ENCODE results near the gene MATR3. TPM values are rescaled to one million over a fixed set of nuclear protein-coding genes. Genes with fewer than 3 reads are reported as not detected.

The MATR3 gene
- polyA plus RNA-seq, 1 donor (not counting 4 experiments of a cell fraction or from before 2014, with no cell fraction given): 122 TPM

DNA sequence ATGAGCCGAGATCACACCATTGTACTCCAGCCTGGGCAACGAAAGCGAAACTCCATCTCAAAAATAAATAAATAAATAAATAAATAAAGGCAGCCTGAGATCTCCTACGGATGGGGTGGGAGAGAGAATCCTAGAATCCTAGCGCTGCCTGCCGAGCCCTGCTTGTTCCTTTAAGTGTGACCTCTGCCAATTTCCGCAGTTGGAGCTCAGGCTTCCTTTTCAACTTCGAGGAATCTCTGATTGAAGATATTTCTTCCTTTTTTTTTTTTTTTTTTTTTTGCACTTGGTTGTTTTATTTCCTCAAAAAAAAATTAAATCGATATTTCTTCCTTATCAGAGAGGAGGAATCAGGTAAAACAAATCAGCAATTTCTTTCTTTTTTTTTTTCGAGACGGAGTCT lies 27.3 kb upstream of the MATR3 start:
- no peak overlapping the region for H3K27ac ChIP-seq (ENCODE audit: control insufficient read depth, insufficient read depth, low read length)
- no peaks in the 10 kb centered on the region for H3K79me2 ChIP-seq (ENCODE audit: control insufficient read depth, insufficient read depth, low read length)
- H3K4me2 ChIP-seq (ENCODE audit: control insufficient read depth, extremely low read depth, insufficient read depth, low read depth, low read length): no peak overlapping the region
- no peaks in the 10 kb centered on the region for H3K9me1 ChIP-seq (ENCODE audit: control insufficient read depth, extremely low read depth, insufficient read depth, low read length)
- no peak overlapping the region for H3K9ac ChIP-seq (ENCODE audit: control insufficient read depth, extremely low read depth, insufficient read depth, low read length)
- H3K9me3 ChIP-seq (ENCODE audit: control insufficient read depth, low read depth, low read length): no peaks in the 10 kb centered on the region
- no peak overlapping the region for H3K4me3 ChIP-seq (ENCODE audit: control insufficient read depth in 2 of 3, extremely low read depth in 1 of 3, insufficient read depth in 2 of 3, low read depth in 1 of 3, low read length in 3 of 3)
- TF ChIP-seq CTCF (optimal IDR thresholded peaks at IDR 0.05 in 1 of 3, IDR thresholded peaks at IDR 0.05 in 1 of 3, conservative IDR thresholded peaks at IDR 0.05 in 1 of 3; ENCODE audit: extremely low read depth in 1 of 3, insufficient read depth in 2 of 3, low read length in 3 of 3) (no peak), EZH2 (IDR thresholded peaks at IDR 0.05; ENCODE audit: low read length) (no peak)
- H3K4me1 ChIP-seq (ENCODE audit: control insufficient read depth, extremely low read depth, insufficient read depth, low read length): peaks cover 4% of the 10 kb centered on the region
- H2AFZ ChIP-seq (ENCODE audit: control insufficient read depth, low read length): no peak overlapping the region
- FAIRE-seq: no peak
- DNase-seq (ENCODE audit: low read depth, low spot score): no peak
- no peaks in the 10 kb centered on the region for H3K27me3 ChIP-seq (ENCODE audit: control insufficient read depth, extremely low read depth, insufficient read depth, low read length)
- H4K20me1 ChIP-seq (ENCODE audit: control insufficient read depth, extremely low read depth, insufficient read depth, low read length): no peaks in the 10 kb centered on the region
- no peaks in the 10 kb centered on the region for H3K36me3 ChIP-seq (ENCODE audit: control insufficient read depth in 2 of 2, extremely low read depth in 1 of 2, insufficient read depth in 2 of 2, low read length in 2 of 2)
- dilution Hi-C loops (cut with MboI; ENCODE audit: extremely low pct_ligation_motif_present, low sequenced_read_pairs): no loop called here

DNA sequence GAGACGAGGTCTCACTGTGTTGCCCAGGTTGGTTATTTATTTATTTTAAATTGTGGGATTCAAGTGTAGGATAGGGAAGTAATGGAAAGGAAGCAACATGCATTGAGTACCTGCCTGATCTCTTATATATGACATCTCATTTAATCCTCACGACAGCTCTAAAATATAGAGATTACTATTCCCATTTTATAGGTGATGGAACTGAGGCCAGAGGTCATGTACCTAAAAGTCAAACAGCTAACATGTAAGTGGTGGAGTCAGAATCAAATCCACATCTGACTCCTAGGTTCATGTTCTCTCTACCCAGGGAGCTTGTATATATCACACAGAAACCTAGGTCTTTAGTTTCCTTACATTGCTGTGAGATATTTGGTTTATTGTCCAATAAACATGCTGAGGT lies 26.1 kb upstream of the MATR3 start:
- Histone ChIP-seq H3K79me2 (ENCODE audit: control insufficient read depth, insufficient read depth, low read length) (no peaks in the 10 kb centered on the region), H3K4me2 (ENCODE audit: control insufficient read depth, extremely low read depth, insufficient read depth, low read depth, low read length) (no peak overlapping the region), H3K9ac (ENCODE audit: control insufficient read depth, extremely low read depth, insufficient read depth, low read length) (no peak overlapping the region), H3K27ac (ENCODE audit: control insufficient read depth, insufficient read depth, low read length) (no peak overlapping the region), H3K4me3 (ENCODE audit: control insufficient read depth in 2 of 3, extremely low read depth in 1 of 3, insufficient read depth in 2 of 3, low read depth in 1 of 3, low read length in 3 of 3) (no peak overlapping the region), H2AFZ (ENCODE audit: control insufficient read depth, low read length) (no peak overlapping the region), H3K9me3 (ENCODE audit: control insufficient read depth, low read depth, low read length) (no peaks in the 10 kb centered on the region), H4K20me1 (ENCODE audit: control insufficient read depth, extremely low read depth, insufficient read depth, low read length) (no peaks in the 10 kb centered on the region), H3K27me3 (ENCODE audit: control insufficient read depth, extremely low read depth, insufficient read depth, low read length) (no peaks in the 10 kb centered on the region), H3K9me1 (ENCODE audit: control insufficient read depth, extremely low read depth, insufficient read depth, low read length) (no peaks in the 10 kb centered on the region), H3K36me3 (ENCODE audit: control insufficient read depth in 2 of 2, extremely low read depth in 1 of 2, insufficient read depth in 2 of 2, low read length in 2 of 2) (no peaks in the 10 kb centered on the region), H3K4me1 (ENCODE audit: control insufficient read depth, extremely low read depth, insufficient read depth, low read length) (peaks cover 16% of the 10 kb centered on the region)
- DNase-seq (ENCODE audit: low read depth, low spot score) (no peak), FAIRE-seq (no peak)
- TF ChIP-seq EZH2 (IDR thresholded peaks at IDR 0.05; ENCODE audit: low read length): no peak
- TF ChIP-seq CTCF (optimal IDR thresholded peaks at IDR 0.05 in 1 of 3, IDR thresholded peaks at IDR 0.05 in 1 of 3, conservative IDR thresholded peaks at IDR 0.05 in 1 of 3; ENCODE audit: extremely low read depth in 1 of 3, insufficient read depth in 2 of 3, low read length in 3 of 3): no peak
- dilution Hi-C loops (cut with MboI; ENCODE audit: extremely low pct_ligation_motif_present, low sequenced_read_pairs): no loop called here
